Testis (tissue), 3 donors: Measurements from ENCODE around the gene GPD2. TPM values are rescaled to one million over a fixed set of nuclear protein-coding genes. Genes with fewer than 3 reads are reported as not detected.

Source experiments
- DNase-seq: peaks from one replicate; pipeline ENCODE4 v3.0.0-alpha.2; 2019
- H3K27ac ChIP-seq, 2 donors: fragments of 200-600 bp; sonication (generic); one replicate each; pipeline ENCODE4 v1.5.1; 2019
- H3K27me3 ChIP-seq: fragments of 200-600 bp; sonication (generic); one replicate; pipeline ENCODE4 v1.5.1; 2019
- H3K36me3 ChIP-seq: fragments of 200-600 bp; sonication (generic); one replicate; pipeline ENCODE4 v1.5.1; 2017; ENCODE audit warnings: low read depth; ENCODE audit errors: missing control alignments
- H3K4me1 ChIP-seq: fragments of 200-600 bp; sonication (generic); one replicate; pipeline ENCODE4 v1.5.1; 2019
- H3K4me3 ChIP-seq, 2 donors: fragments of 200-600 bp; sonication (generic); one replicate each; pipeline ENCODE4 v1.5.1; 2017 to 2019
- H3K9me3 ChIP-seq: fragments of 200-600 bp; sonication (generic); one replicate; pipeline ENCODE4 v1.5.1; 2017
- CTCF ChIP-seq, 3 experiments: fragments of 450-650 bp in 2 of 3; fragments of 200-600 bp in 1 of 3; sonication (generic) in 1 of 3; IDR thresholded peaks; one replicate each; pipeline ENCODE4 v1.5.1; 2016 to 2019; ENCODE audit warnings: antibody characterized with exemption in 3 of 3, mild to moderate bottlenecking in 2 of 3, moderate library complexity in 1 of 3
- POLR2A ChIP-seq: fragments of 450-650 bp; IDR thresholded peaks from one replicate; pipeline ENCODE4 v1.6.1; 2017; ENCODE audit warnings: antibody characterized with exemption, mild to moderate bottlenecking, moderate library complexity
- WGBS, 2 donors: methylation state at CpG; one replicate each; pipeline ENCODE4 v1.1.5; 2018; 5-methylcytosine and 5-hydroxymethylcytosine counted together
- intact Hi-C: fragments of 100-400 bp; cut with DNase I; formaldehyde crosslinking; loops from one replicate; pipeline ENCODE4 v1.15.1; 2023; ENCODE audit warnings: low total_unique reads
- polyA plus RNA-seq: library from polyadenylated mRNA; stranded (reverse); fragments of 350-450 nt; fragmentation: Illumina TruSeq; extraction: RNeasy Lipid Tissue Mini Kit (QIAGEN cat#74804); gene quantifications from one replicate; pipeline ENCODE4 v1.2.3, GENCODE V29; 2014; ENCODE audit warnings: low read depth, low replicate concordance; ENCODE audit not compliant: insufficient read depth
- total RNA-seq, 2 donors: library from RNA; depleted of rRNA; stranded (reverse); fragments of >200 nt; gene quantifications; one replicate each; pipeline ENCODE4 v1.2.3, GENCODE V29; 2016

Gene GPD2
- total and polyA plus RNA-seq, 3 donors from 2014 or later: 24.2 to 33.4 (median 25.8) TPM

DNA sequence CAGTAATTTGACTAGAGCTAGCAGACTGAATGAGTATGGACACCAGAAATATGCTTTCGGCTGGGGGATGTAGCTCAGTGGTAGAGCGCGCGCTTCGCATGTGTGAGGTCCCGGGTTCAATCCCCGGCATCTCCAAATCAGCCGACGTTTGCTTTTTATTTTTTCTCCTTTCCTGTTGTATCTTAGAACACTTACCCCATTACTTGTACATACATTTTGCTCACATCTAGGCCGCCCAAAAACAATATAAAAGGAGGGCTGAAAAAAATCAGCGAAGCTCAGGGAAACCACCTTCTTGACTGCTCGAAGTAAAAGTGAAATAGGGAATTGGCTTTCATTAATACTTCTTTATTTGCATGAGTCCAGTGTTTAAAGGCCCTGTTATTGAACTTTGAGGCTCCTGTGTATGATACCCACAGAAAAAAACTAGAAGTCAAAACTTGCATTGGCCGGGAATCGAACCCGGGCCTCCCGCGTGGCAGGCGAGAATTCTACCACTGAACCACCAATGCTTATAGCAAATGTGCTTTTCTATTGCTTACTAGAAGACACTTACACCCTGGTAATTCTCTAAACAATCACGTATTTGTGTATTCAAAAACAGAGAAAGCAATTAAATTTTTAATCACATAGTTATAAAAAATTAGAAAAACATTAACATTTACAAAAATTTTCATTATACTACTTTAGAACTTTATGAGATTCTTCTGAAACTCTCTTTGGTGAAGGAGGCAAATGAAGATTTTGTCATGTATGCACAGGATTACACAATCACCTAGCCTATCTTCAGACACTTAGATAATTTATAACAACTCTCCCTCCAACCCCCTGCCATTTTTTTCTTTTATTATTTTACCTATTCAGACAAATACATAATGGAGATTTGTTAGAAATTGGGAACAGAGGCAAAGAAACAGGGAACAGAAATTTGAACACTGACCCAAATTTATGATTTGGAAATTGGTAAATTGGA is 35.2 kb upstream of the GPD2 start:
- H3K27ac ChIP-seq: peak overlapping the region; percentile 92 to 98
- intact Hi-C loops: no loop called here
- no peaks in the 10 kb centered on the region for H3K9me3 ChIP-seq
- no peaks in the 10 kb centered on the region for H3K27me3 ChIP-seq
- H3K4me1 ChIP-seq: no peaks in the 10 kb centered on the region
- H3K36me3 ChIP-seq: no peaks in the 10 kb centered on the region
- peak; percentile 86 for DNase-seq
- 1 to 2% methylated on average over 19 of the region's 19 CpGs for WGBS, 2 donors
- peak overlapping the region; percentile 73 to 84 for H3K4me3 ChIP-seq
- TF ChIP-seq CTCF (IDR thresholded peaks at IDR 0.05): no peak
- TF ChIP-seq POLR2A: no peak

GRCh38 chr2:156401861-156402260 is 34.3 kb upstream of the GPD2 start:
- TF ChIP-seq POLR2A (no peak), CTCF (IDR thresholded peaks at IDR 0.05) (no peak)
- no peak for DNase-seq

DNA sequence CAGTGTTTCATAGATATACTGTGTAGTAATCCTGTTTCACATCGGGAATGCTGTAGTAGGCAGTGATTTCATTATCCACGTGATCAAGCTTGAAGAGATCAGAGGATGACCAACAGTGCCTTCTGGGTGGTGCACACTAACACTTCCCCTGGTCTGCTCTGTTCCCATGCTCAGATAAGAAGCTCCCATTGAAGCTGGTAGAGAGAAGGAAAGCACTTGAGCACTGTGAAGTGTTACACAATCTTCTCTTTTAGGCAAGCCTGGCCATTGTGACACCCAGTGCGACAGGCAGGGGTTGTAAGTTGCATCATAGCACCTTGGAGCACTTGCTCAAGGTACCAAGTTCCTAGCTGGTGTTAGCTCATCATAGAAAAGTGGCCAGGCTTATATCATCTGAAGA is 30.6 kb upstream of the GPD2 start:
- Histone ChIP-seq H3K36me3 (no peaks in the 10 kb centered on the region), H3K9me3 (no peaks in the 10 kb centered on the region), H3K27ac (no peak overlapping the region), H3K27me3 (no peaks in the 10 kb centered on the region), H3K4me1 (no peaks in the 10 kb centered on the region), H3K4me3 (no peak overlapping the region)
- no peak for DNase-seq
- 70 to 71% methylated on average over 3 of the region's 3 CpGs for WGBS, 2 donors
- intact Hi-C loops: no loop called here
- TF ChIP-seq POLR2A (no peak), CTCF (IDR thresholded peaks at IDR 0.05) (no peak)

More at GRCh38 chr2:156401861-156402260, 34.3 kb upstream of the GPD2 start:
- Histone ChIP-seq H3K4me1 (no peaks in the 10 kb centered on the region), H3K27ac (peak overlapping the region in 1 of 2 donors; percentile 98), H3K9me3 (no peaks in the 10 kb centered on the region), H3K4me3 (no peak overlapping the region), H3K27me3 (no peaks in the 10 kb centered on the region), H3K36me3 (no peaks in the 10 kb centered on the region)
- 82 to 84% methylated on average over 5 of the region's 5 CpGs for WGBS, 2 donors
- intact Hi-C loops: no loop called here

- Histone ChIP-seq H3K4me3 (no peak overlapping the region), H3K9me3 (no peaks in the 10 kb centered on the region), H3K27me3 (no peaks in the 10 kb centered on the region), H3K27ac (no peak overlapping the region), H3K4me1 (no peaks in the 10 kb centered on the region), H3K36me3 (no peaks in the 10 kb centered on the region)
- intact Hi-C loops: no loop called here
- TF ChIP-seq POLR2A (no peak), CTCF (IDR thresholded peaks at IDR 0.05) (no peak)
- 84 to 93% methylated on average over 4 of the region's 4 CpGs for WGBS, 2 donors
- no peak for DNase-seq
These were observed 24.3 kb upstream of the GPD2 start for GRCh38 chr2:156411835-156412234.
